GM23338 (cell line): ENCODE results near the gene ATOH8. TPM values are rescaled to one million over a fixed set of nuclear protein-coding genes. Genes with fewer than 3 reads are reported as not detected.

ENCODE experiments used
- ATAC-seq: fragments of 200-7000 bp; cut with Tn5 transposase; 3 replicates; pipeline ENCODE4 v1.9.1; 2020
- DNase-seq: peaks from one replicate; pipeline ENCODE4 v3.0.0-alpha.2; 2015; ENCODE audit warnings: low spot score
- H2AFZ ChIP-seq: fragments of 200-600 bp; sonication (generic); 2 replicates; pipeline ENCODE4 v1.8.0; 2016; ENCODE audit warnings: antibody characterized with exemption, mild to moderate bottlenecking, moderate library complexity
- H3F3A ChIP-seq: fragments of 200-600 bp; sonication (generic); replicated peaks from 2 replicates; pipeline ENCODE4 v1.8.0; 2017; ENCODE audit warnings: antibody characterized with exemption, mixed run types, low read depth
- H3K27ac ChIP-seq: fragments of 200-600 bp; sonication (generic); 2 replicates; pipeline ENCODE4 v1.6.1; 2016; ENCODE audit warnings: low read depth
- H3K27me3 ChIP-seq: fragments of 200-600 bp; sonication (generic); 2 replicates; pipeline ENCODE4 v1.8.0; 2016; ENCODE audit warnings: mild to moderate bottlenecking, mixed run types, moderate library complexity; ENCODE audit not compliant: insufficient read depth
- H3K36me3 ChIP-seq: fragments of 200-600 bp; sonication (generic); 2 replicates; pipeline ENCODE4 v1.8.0; 2016; ENCODE audit warnings: mild to moderate bottlenecking; ENCODE audit not compliant: insufficient read depth
- H3K4me1 ChIP-seq: fragments of 200-600 bp; sonication (generic); 2 replicates; pipeline ENCODE4 v1.8.0; 2016; ENCODE audit warnings: mild to moderate bottlenecking, moderate library complexity; ENCODE audit not compliant: insufficient read depth
- H3K4me2 ChIP-seq: fragments of 200-600 bp; sonication (generic); 2 replicates; pipeline ENCODE4 v1.7.1; 2017; ENCODE audit warnings: mixed run types
- H3K4me3 ChIP-seq: fragments of 200-600 bp; sonication (generic); 2 replicates; pipeline ENCODE4 v1.6.1; 2016; ENCODE audit warnings: mixed run types
- H3K79me2 ChIP-seq: fragments of 200-600 bp; sonication (generic); replicated peaks from 2 replicates; pipeline ENCODE4 v1.8.0; 2017; ENCODE audit warnings: mild to moderate bottlenecking; ENCODE audit not compliant: insufficient read depth
- H3K9me2 ChIP-seq: fragments of 200-600 bp; sonication (generic); 2 replicates; pipeline ENCODE4 v1.8.0; 2017; ENCODE audit not compliant: insufficient read depth
- H4K20me1 ChIP-seq: fragments of 200-600 bp; sonication (generic); replicated peaks from 2 replicates; pipeline ENCODE4 v1.8.0; 2017; ENCODE audit warnings: mild to moderate bottlenecking; ENCODE audit not compliant: insufficient read depth
- H3K27ac Mint-ChIP-seq: 2 replicates; pipeline ENCODE4 v1.8.0; 2020; ENCODE audit warnings: inconsistent platforms, mild to moderate bottlenecking, moderate library complexity, mixed read lengths
- H3K27me3 Mint-ChIP-seq: 3 replicates; pipeline ENCODE4 v1.8.0; 2022; ENCODE audit warnings: low read depth, mild to moderate bottlenecking, moderate library complexity, mixed read lengths, inconsistent platforms; ENCODE audit not compliant: insufficient read depth, poor library complexity
- H3K36me3 Mint-ChIP-seq: 3 replicates; pipeline ENCODE4 v1.8.0; 2021; ENCODE audit warnings: low read depth, mild to moderate bottlenecking, inconsistent platforms, moderate library complexity, mixed read lengths
- H3K4me1 Mint-ChIP-seq: 3 replicates; pipeline ENCODE4 v1.8.0; 2020; ENCODE audit warnings: mild to moderate bottlenecking, inconsistent platforms, mixed read lengths
- H3K4me3 Mint-ChIP-seq: 3 replicates; pipeline ENCODE4 v1.8.0; 2021; ENCODE audit warnings: moderate library complexity, mild to moderate bottlenecking, inconsistent platforms, mixed read lengths
- H3K9me3 Mint-ChIP-seq: 3 replicates; pipeline ENCODE4 v1.8.0; 2020; ENCODE audit warnings: moderate library complexity, mild to moderate bottlenecking, inconsistent platforms, mixed read lengths
- NANOG ChIP-seq: IDR thresholded peaks from 2 replicates; pipeline ENCODE4 v1.6.1; 2016; ENCODE audit warnings: antibody characterized with exemption, borderline replicate concordance
- POLR2AphosphoS5 ChIP-seq: IDR thresholded peaks from 2 replicates; pipeline ENCODE4 v1.6.1; 2016; ENCODE audit warnings: antibody characterized with exemption, low read depth
- ZNF114 ChIP-seq: fragments of 250-450 bp; sonication (Bioruptor Pico); IDR thresholded peaks from 2 replicates; pipeline ENCODE4 v1.5.0; 2020; ENCODE audit warnings: mild to moderate bottlenecking, moderate library complexity
- ZNF331 ChIP-seq: fragments of 250-450 bp; sonication (Bioruptor Pico); IDR thresholded peaks from 2 replicates; pipeline ENCODE4 v1.5.0; 2020; ENCODE audit warnings: low read depth, mild to moderate bottlenecking, moderate library complexity
- polyA plus RNA-seq: library from polyadenylated mRNA; unstranded; fragments of >200 nt; fragmentation: Nextera tagmentation; extraction: Ambion mirVana; gene quantifications from 2 replicates; pipeline ENCODE4 v1.2.1, GENCODE V29; 2016
- total RNA-seq: library from RNA; depleted of rRNA; stranded (reverse); fragments of >200 nt; shearing (Covaris generic); gene quantifications from 2 replicates; pipeline ENCODE4 v1.2.3, GENCODE V29; 2014
- TF ChIP-seq, protein P1 (sequence below): fragments of 250-450 bp; sonication (Bioruptor Pico); IDR thresholded peaks from 2 replicates; pipeline ENCODE4 v1.5.0; 2020; ENCODE audit warnings: mild to moderate bottlenecking, moderate library complexity
- TF ChIP-seq, protein P2 (sequence below), 2 experiments: fragments of 200-600 bp in 1 of 2; sonication (generic) in 1 of 2; conservative IDR thresholded peaks; 2 replicates each; pipeline versions ENCODE4 v1.5.1 to v1.6.1; 2016 to 2017; ENCODE audit warnings: antibody characterized with exemption in 2 of 2, low read depth in 2 of 2, mild to moderate bottlenecking in 2 of 2, moderate library complexity in 1 of 2

ATOH8 gene
- total and polyA plus RNA-seq, 2 experiments from 2014 or later = 0.11 to 0.97 TPM

DNA sequence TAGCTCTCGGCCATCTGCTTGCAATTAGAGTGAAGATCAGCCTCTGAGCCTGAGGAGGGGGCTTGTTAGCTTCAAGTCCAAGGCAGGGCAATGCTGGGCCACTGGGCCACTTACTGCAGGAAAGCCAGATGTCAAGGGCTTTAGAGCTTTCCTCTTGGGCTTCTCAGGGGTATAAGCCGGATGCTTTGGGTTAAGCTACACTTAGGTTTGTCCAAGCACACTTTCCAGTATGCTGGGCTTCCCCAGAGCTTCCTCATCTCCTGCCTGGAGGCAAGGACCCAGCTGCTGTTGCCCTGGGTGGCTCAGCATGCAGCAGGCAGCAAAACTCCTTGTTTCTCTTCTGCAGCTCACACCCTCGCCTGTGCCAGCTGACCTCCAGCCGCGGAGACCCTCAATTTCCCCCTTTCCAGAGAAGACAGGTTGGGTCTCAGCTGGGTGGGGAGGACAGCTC, 29.0 kb upstream of the ATOH8 start (continued):
- TF ChIP-seq, protein P1, sequence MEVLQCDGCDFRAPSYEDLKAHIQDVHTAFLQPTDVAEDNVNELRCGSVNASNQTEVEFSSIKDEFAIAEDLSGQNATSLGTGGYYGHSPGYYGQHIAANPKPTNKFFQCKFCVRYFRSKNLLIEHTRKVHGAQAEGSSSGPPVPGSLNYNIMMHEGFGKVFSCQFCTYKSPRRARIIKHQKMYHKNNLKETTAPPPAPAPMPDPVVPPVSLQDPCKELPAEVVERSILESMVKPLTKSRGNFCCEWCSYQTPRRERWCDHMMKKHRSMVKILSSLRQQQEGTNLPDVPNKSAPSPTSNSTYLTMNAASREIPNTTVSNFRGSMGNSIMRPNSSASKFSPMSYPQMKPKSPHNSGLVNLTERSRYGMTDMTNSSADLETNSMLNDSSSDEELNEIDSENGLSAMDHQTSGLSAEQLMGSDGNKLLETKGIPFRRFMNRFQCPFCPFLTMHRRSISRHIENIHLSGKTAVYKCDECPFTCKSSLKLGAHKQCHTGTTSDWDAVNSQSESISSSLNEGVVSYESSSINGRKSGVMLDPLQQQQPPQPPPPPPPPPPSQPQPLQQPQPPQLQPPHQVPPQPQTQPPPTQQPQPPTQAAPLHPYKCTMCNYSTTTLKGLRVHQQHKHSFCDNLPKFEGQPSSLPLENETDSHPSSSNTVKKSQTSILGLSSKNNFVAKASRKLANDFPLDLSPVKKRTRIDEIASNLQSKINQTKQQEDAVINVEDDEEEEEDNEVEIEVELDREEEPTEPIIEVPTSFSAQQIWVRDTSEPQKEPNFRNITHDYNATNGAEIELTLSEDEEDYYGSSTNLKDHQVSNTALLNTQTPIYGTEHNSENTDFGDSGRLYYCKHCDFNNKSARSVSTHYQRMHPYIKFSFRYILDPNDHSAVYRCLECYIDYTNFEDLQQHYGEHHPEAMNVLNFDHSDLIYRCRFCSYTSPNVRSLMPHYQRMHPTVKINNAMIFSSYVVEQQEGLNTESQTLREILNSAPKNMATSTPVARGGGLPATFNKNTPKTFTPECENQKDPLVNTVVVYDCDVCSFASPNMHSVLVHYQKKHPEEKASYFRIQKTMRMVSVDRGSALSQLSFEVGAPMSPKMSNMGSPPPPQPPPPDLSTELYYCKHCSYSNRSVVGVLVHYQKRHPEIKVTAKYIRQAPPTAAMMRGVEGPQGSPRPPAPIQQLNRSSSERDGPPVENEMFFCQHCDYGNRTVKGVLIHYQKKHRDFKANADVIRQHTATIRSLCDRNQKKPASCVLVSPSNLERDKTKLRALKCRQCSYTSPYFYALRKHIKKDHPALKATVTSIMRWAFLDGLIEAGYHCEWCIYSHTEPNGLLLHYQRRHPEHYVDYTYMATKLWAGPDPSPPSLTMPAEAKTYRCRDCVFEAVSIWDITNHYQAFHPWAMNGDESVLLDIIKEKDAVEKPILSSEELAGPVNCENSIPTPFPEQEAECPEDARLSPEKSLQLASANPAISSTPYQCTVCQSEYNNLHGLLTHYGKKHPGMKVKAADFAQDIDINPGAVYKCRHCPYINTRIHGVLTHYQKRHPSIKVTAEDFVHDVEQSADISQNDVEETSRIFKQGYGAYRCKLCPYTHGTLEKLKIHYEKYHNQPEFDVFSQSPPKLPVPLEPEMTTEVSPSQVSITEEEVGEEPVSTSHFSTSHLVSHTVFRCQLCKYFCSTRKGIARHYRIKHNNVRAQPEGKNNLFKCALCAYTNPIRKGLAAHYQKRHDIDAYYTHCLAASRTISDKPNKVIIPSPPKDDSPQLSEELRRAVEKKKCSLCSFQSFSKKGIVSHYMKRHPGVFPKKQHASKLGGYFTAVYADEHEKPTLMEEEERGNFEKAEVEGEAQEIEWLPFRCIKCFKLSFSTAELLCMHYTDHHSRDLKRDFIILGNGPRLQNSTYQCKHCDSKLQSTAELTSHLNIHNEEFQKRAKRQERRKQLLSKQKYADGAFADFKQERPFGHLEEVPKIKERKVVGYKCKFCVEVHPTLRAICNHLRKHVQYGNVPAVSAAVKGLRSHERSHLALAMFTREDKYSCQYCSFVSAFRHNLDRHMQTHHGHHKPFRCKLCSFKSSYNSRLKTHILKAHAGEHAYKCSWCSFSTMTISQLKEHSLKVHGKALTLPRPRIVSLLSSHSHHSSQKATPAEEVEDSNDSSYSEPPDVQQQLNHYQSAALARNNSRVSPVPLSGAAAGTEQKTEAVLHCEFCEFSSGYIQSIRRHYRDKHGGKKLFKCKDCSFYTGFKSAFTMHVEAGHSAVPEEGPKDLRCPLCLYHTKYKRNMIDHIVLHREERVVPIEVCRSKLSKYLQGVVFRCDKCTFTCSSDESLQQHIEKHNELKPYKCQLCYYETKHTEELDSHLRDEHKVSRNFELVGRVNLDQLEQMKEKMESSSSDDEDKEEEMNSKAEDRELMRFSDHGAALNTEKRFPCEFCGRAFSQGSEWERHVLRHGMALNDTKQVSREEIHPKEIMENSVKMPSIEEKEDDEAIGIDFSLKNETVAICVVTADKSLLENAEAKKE = no peak
- TF ChIP-seq POLR2AphosphoS5 (no peak), ZNF114 (CRISPR knock-in tag) (no peak), NANOG (no peak)
- TF ChIP-seq, protein P2, sequence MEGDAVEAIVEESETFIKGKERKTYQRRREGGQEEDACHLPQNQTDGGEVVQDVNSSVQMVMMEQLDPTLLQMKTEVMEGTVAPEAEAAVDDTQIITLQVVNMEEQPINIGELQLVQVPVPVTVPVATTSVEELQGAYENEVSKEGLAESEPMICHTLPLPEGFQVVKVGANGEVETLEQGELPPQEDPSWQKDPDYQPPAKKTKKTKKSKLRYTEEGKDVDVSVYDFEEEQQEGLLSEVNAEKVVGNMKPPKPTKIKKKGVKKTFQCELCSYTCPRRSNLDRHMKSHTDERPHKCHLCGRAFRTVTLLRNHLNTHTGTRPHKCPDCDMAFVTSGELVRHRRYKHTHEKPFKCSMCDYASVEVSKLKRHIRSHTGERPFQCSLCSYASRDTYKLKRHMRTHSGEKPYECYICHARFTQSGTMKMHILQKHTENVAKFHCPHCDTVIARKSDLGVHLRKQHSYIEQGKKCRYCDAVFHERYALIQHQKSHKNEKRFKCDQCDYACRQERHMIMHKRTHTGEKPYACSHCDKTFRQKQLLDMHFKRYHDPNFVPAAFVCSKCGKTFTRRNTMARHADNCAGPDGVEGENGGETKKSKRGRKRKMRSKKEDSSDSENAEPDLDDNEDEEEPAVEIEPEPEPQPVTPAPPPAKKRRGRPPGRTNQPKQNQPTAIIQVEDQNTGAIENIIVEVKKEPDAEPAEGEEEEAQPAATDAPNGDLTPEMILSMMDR (conservative IDR thresholded peaks at IDR 0.05; ENCODE audit: low read depth in 2 of 2) = no peak

GRCh38 chr2:85725451-85725850, 28.3 kb upstream of the ATOH8 start:
- H3K4me3 ChIP-seq = no peak overlapping the region
- no peak overlapping the region for H3K27ac Mint-ChIP-seq
- no peaks in the 10 kb centered on the region for H3K27me3 ChIP-seq
- DNase-seq (no peak), ATAC-seq (no peak)
- TF ChIP-seq ZNF331 (CRISPR knock-in tag) = no peak
- H3K4me1 Mint-ChIP-seq = no peaks in the 10 kb centered on the region
- H3K9me3 Mint-ChIP-seq = no peaks in the 10 kb centered on the region; the same call in 2 of the 3 replicates
- H3F3A ChIP-seq = no peaks in the 10 kb centered on the region
- no peak overlapping the region for H2AFZ ChIP-seq
- H3K36me3 Mint-ChIP-seq = no peaks in the 10 kb centered on the region
- H3K36me3 ChIP-seq = no peaks in the 10 kb centered on the region
- H3K79me2 ChIP-seq = no peaks in the 10 kb centered on the region
- 0 out of 2 replicates have a peak, but pooled peaks cover 5% of the 10 kb centered on the region for H3K9me2 ChIP-seq
- H3K4me3 Mint-ChIP-seq = no peak overlapping the region
- no peak overlapping the region for H3K4me2 ChIP-seq
- H3K27me3 Mint-ChIP-seq = peaks cover 9% of the 10 kb centered on the region
- H3K4me1 ChIP-seq = no peaks in the 10 kb centered on the region
- no peak overlapping the region for H3K27ac ChIP-seq
- no peaks in the 10 kb centered on the region for H4K20me1 ChIP-seq
